MM.1S (cell line): Measurements from ENCODE around the gene ZNF438.

Source experiments
- CTCF ChIP-seq: fragments of 300-600 bp; sonication (generic); IDR thresholded peaks from 2 replicates; pipeline ENCODE4 v1.5.1; 2016; ENCODE audit warnings: antibody characterized with exemption, low read length, mixed read lengths
- EZH2phosphoT487 ChIP-seq: fragments of 300-600 bp; sonication (generic); IDR thresholded peaks from 2 replicates; pipeline ENCODE4 v1.6.1; 2018; ENCODE audit warnings: antibody characterized with exemption, low read length

DNA sequence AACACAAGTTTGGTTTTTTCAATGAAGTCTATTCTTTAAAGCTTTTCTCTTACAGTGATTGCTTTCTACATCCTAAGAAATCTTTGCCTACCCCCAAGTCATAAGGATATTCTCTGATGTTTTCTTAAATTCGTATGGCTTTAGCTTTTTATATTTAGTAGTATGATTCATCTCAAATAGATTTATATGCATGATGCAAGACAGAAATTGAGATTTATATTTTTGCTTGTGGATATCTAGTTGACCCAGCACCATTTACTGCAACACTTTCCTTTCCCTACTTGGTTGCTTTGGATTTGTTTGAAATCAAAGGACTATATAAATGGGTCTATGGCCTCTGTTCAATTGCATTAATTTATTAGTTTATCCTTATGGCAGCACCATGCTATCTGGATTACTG, 113.9 kb downstream of the ZNF438 start:
- no peak for TF ChIP-seq EZH2phosphoT487
- TF ChIP-seq CTCF: no peak
